ENCODE measurements around the gene C19orf25. TPM values are rescaled to one million over a fixed set of nuclear protein-coding genes. Genes with fewer than 3 reads are reported as not detected.

The C19orf25 gene
- total RNA-seq, 1 donor from 2014 or later, result 43.1 TPM

GRCh38 chr19:1450735-1451731 is 28.0 kb downstream of the C19orf25 start:
- intact Hi-C loops (cut with micrococcal nuclease), result no loop called here

- intact Hi-C loops (cut with micrococcal nuclease), result no loop called here
Measured at GRCh38 chr19:1449467-1450442, 29.3 kb downstream of the C19orf25 start, which contains the start of gene APC2. APC2 (plus strand) TSS chr19:1450121; CDS start chr19:1453002, 2,881 bp downstream.

GRCh38 chr19:1447944-1448343 is 31.1 kb downstream of the C19orf25 start:
- intact Hi-C loops (cut with micrococcal nuclease), result no loop called here

GRCh38 chr19:1447504-1447903 is 31.5 kb downstream of the C19orf25 start:
- intact Hi-C loops (cut with micrococcal nuclease), result no loop called here

GRCh38 chr19:1446713-1447481 is 32.1 kb downstream of the C19orf25 start:
- intact Hi-C loops (cut with micrococcal nuclease), result no loop called here

- intact Hi-C loops (cut with micrococcal nuclease), result loop anchor here (2.0 kb wide), 2 partner anchors 67 to 167 kb away; partner anchors contain the start of gene ADAMTSL5
Measured at GRCh38 chr19:1445932-1446712, 32.9 kb downstream of the C19orf25 start.

GRCh38 chr19:1445185-1445931 is 33.7 kb downstream of the C19orf25 start:
- intact Hi-C loops (cut with micrococcal nuclease), result loop anchor here (2.0 kb wide), 2 partner anchors 67 to 167 kb away; partner anchors contain the start of gene ADAMTSL5

GRCh38 chr19:1441677-1442438 is 37.2 kb downstream of the C19orf25 start:
- intact Hi-C loops (cut with micrococcal nuclease), result no loop called here

- intact Hi-C loops (cut with micrococcal nuclease), result no loop called here
Measured at GRCh38 chr19:1441022-1441426, 38.0 kb downstream of the C19orf25 start.

- intact Hi-C loops (cut with micrococcal nuclease), result no loop called here
Measured at GRCh38 chr19:1440418-1440801, 38.6 kb downstream of the C19orf25 start.

GRCh38 chr19:1439525-1440417 is 39.2 kb downstream of the C19orf25 start:
- intact Hi-C loops (cut with micrococcal nuclease), result loop anchor here (2.0 kb wide), 3 partner anchors 31 to 171 kb away; partner anchors contain the start of genes C19orf25 and CIRBP

- intact Hi-C loops (cut with micrococcal nuclease), result loop anchor here (1.0 to 2.0 kb wide), 8 partner anchors 32 to 642 kb away; partner anchors contain the start of genes C19orf25, CIRBP, DAZAP1 and NDUFS7
Measured at GRCh38 chr19:1438933-1439354, 40.1 kb downstream of the C19orf25 start.

GRCh38 chr19:1438035-1438932 is 40.7 kb downstream of the C19orf25 start, which contains the start of gene RPS15:
RPS15 (plus strand) TSS chr19:1438396; CDS start chr19:1438426, 30 bp downstream.
- intact Hi-C loops (cut with micrococcal nuclease), result loop anchor here (1.0 to 2.0 kb wide), 8 partner anchors 31 to 641 kb away; partner anchors contain the start of genes C19orf25, CIRBP, DAZAP1 and NDUFS7

GRCh38 chr19:1437609-1438008 is 41.4 kb downstream of the C19orf25 start:
- intact Hi-C loops (cut with micrococcal nuclease), result loop anchor here (1.0 to 2.0 kb wide), 8 partner anchors 30 to 640 kb away; partner anchors contain the start of genes C19orf25, CIRBP, DAZAP1 and NDUFS7

- intact Hi-C loops (cut with micrococcal nuclease), result no loop called here
Measured at GRCh38 chr19:1435378-1435989, 43.5 kb downstream of the C19orf25 start.
